Muscle layer of colon (tissue), 2 donors: Measurements from ENCODE around the gene LHX6.

Source experiments
- H3K27ac ChIP-seq: one replicate; pipeline ENCODE4 v1.7.0; 2013; ENCODE audit warnings: low read depth, mild to moderate bottlenecking, low read length, moderate library complexity
- H3K27me3 ChIP-seq, 2 donors: one replicate each; pipeline ENCODE4 v1.7.0; 2013; ENCODE audit warnings: low read length in 2 of 2, mild to moderate bottlenecking in 2 of 2; ENCODE audit not compliant: insufficient read depth in 2 of 2, control insufficient read depth in 1 of 2
- H3K36me3 ChIP-seq: one replicate; pipeline ENCODE4 v1.7.0; 2013; ENCODE audit warnings: mild to moderate bottlenecking, low read length; ENCODE audit not compliant: insufficient read depth
- H3K4me1 ChIP-seq: one replicate; pipeline ENCODE4 v1.7.0; 2013; ENCODE audit warnings: mild to moderate bottlenecking, low read length; ENCODE audit not compliant: insufficient read depth
- H3K4me3 ChIP-seq, 2 donors: one replicate each; pipeline ENCODE4 v1.7.0; 2013; ENCODE audit warnings: low read length in 2 of 2, low read depth in 1 of 2, mild to moderate bottlenecking in 1 of 2, moderate library complexity in 1 of 2
- H3K9ac ChIP-seq: one replicate; pipeline ENCODE4 v1.7.0; 2013; ENCODE audit warnings: low read length
- H3K9me3 ChIP-seq: one replicate; pipeline ENCODE4 v1.7.0; 2013; ENCODE audit warnings: mild to moderate bottlenecking, low read length
- donor health status: abdominal sarcoma.
- donor health status: Adenocarcinoma of cecum.

Gene LHX6

DNA sequence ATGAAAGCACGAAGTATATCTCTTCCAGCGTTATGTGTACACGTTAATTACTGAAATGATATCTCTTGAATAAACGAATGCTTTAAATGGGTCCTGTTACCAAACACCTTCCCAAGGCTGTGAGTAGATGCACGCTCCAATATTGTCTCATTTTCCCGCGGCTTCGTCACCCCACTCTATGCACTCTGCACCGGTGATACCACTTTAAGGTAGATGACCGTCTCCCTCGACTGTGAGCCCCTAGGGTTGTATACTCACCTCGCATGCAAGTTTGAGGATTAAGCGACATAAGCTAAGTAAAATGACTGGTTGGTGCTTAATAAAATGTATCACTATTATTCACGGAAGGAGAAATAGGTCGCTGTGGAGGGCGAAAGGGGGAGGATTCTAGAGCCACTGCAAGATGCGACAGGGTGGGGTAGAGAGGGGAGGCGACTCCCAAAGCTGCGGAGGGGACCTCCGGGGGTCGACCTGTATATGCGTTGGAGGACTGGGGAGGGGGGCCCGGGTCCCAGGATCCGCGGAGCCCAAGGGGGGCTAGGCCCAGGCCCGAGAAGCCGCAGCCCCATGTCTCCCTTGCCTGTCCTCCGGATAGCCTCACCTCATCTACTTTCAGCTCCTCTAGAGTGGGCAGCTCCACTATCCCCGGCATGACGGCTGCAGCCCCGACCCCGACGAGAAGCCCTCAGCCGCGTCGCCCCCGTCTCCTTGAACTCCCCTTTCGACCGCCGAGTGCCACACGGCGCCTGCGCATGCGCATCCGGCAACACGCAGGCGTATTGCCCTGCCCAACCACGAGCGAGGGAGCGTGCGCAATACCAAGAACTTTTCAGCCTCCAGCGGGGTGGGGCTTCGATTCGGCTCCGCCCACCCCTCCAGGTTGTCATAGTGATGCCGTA, 69.5 kb downstream of the LHX6 start, which contains the start of the genes MORN5 and NDUFA8:
Gene MORN5, plus strand, starts transcription at position 883 of the 899 bp plus-strand sequence. CDS start 65 bp downstream, outside the sequence.
Gene NDUFA8, minus strand, starts transcription at position 754 of the 899 bp plus-strand sequence. Its CDS starts 102 bp downstream, at position 652.
- Histone ChIP-seq H3K4me3 (peak within 1 kb of the TSS; percentile 91 to 92), H3K9ac (peak within 1 kb of the TSS; percentile 95), H3K36me3 (no peaks in the 10 kb centered on the region), H3K27ac (peak within 1 kb of the TSS; percentile 91), H3K4me1 (peaks cover 41% of the 10 kb centered on the region), H3K27me3 (no peaks in the 10 kb centered on the region), H3K9me3 (no peaks in the 10 kb centered on the region)

GRCh38 chr9:122158202-122158601, 70.6 kb downstream of the LHX6 start:
- no peaks in the 10 kb centered on the region for H3K9me3 ChIP-seq
- H3K36me3 ChIP-seq: no peaks in the 10 kb centered on the region
- H3K9ac ChIP-seq: no peak overlapping the region
- H3K4me3 ChIP-seq: peak overlapping the region in 1 of 2 donors; percentile 30
- no peaks in the 10 kb centered on the region for H3K27me3 ChIP-seq
- H3K4me1 ChIP-seq: peaks cover 30% of the 10 kb centered on the region
- H3K27ac ChIP-seq: no peak overlapping the region

DNA sequence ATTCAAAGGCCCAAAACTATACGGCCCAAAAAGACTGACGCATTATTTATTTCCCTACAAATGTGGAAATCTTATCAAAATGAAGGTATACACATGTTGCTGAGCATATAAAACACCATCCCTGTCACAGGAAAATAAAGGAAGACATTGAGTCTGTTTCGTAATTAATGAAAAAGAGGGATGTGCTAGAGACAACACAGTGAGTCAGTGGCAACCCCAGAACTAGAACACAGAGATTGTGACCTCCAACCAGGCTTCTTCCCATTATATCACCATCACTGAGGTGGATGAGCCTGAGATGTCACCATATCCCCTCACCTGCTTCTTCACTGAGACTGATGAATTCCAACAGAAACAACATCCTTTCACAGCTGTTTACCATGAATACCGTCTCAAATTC, 73.0 kb downstream of the LHX6 start:
- Histone ChIP-seq H3K36me3 (peaks cover 10% of the 10 kb centered on the region), H3K4me1 (peaks cover 33% of the 10 kb centered on the region), H3K4me3 (no peak overlapping the region), H3K9me3 (no peaks in the 10 kb centered on the region), H3K27me3 (no peaks in the 10 kb centered on the region), H3K9ac (no peak overlapping the region), H3K27ac (no peak overlapping the region)
